ENCODE results near the gene C10orf62. TPM values are rescaled to one million over a fixed set of nuclear protein-coding genes. Genes with fewer than 3 reads are reported as not detected.

C10orf62 gene, protein sequence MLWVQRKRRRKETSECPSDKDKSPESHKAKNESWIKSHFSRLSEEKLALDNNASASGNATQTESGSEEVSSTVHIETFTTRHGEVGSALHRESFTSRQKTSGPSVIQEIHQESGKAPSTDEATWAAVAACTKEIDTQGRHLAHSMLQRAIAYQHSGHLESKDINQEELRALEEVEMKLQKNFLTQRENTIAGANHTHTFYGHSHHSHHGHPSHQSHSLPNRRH
- not detected for total RNA-seq

- 56% methylated on average over 2 of the region's 3 CpGs; no CpG with 5 or more reads in 1 of the 2 donors for WGBS, 2 donors (ENCODE audit: low coverage in 1 of 2)
- DNase-seq, result no peak
- Histone ChIP-seq H3K36me3 (no peaks in the 10 kb centered on the region), H3K4me3 (no peak within 1 kb of the TSS), H3K9me3 (no peaks in the 10 kb centered on the region), H3K4me1 (no peaks in the 10 kb centered on the region), H3K27me3 (no peaks in the 10 kb centered on the region), H3K27ac (no peak within 1 kb of the TSS)
- no peak for TF ChIP-seq CTCF (IDR thresholded peaks at IDR 0.05)
- TF ChIP-seq POLR2AphosphoS5 (IDR thresholded peaks at IDR 0.05), result no peak
- no peak for TF ChIP-seq EP300 (IDR thresholded peaks at IDR 0.05; ENCODE audit: low read depth)
- TF ChIP-seq POLR2A (IDR thresholded peaks at IDR 0.05), result no peak
- in situ Hi-C loops (cut with MboI; ENCODE audit: low pct_ligation_motif_present in 1 of 4, low pct_unique_long_range_greater_than_20kb in 1 of 4, low sequenced_read_pairs in 3 of 4) (no loop called here), intact Hi-C loops (cut with DNase I; ENCODE audit: low total_unique reads) (no loop called here)
These were observed at the start of gene C10orf62 for GRCh38 chr10:97589479-97589878. Gene C10orf62, plus strand, starts transcription at chr10:97589721. Its CDS starts 177 bp downstream, at chr10:97589898.

DNA sequence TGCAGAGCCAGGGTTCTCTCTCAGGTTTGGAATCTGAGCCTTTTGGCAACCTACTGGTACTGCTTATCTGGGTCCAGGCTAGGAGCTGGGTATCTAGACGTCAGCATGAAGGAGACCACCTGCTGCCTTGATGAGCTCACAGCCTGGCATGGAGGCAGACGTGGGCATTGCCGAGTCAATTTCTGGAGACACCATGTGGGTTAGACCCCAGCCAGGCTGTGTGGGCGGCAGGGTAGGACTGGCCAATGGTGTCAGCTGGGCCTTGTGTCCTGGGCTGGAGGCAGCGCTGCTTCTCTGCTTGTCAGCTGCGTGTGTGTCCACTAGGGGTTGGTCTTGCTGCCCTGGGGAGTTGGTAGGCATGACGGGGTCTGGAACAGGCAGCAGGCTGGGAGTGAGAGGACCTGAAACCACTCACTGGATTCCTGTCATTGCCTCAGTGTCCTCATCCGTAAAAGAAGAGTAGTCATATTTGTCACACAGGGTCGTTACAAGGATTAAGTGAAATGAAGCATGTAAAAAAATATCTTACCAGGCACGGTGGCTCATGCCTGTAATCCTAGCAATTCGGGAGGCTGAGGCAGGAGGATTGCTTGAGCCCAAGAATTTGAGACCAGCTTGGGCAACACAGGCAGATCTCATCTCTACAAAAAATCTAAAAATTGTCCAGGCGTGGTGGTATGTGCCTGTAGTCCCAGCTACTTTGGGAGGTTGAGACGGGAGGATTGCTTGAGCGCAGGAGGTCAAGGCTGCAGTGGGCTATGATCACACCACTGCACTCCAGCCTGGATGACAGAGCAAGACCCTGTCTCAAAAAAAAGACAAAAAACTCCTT, 48.6 kb upstream of the C10orf62 start:
- no peak for TF ChIP-seq EP300 (IDR thresholded peaks at IDR 0.05; ENCODE audit: low read depth)
- TF ChIP-seq POLR2AphosphoS5 (IDR thresholded peaks at IDR 0.05), result no peak
- no peak for TF ChIP-seq CTCF (IDR thresholded peaks at IDR 0.05)
- TF ChIP-seq POLR2A (IDR thresholded peaks at IDR 0.05), result no peak
- 82 to 98% methylated on average over 6 to 13 of the region's 14 CpGs for WGBS, 2 donors (ENCODE audit: low coverage in 1 of 2)
- no peak for DNase-seq
- no peaks in the 10 kb centered on the region for H3K36me3 ChIP-seq
- H3K9me3 ChIP-seq, result no peaks in the 10 kb centered on the region
- H3K4me1 ChIP-seq, result peaks cover 6 to 22% (median 14%) of the 10 kb centered on the region in 4 donors
- peak overlapping the region in 2 of 4 donors; percentile 8 to 83 for H3K27ac ChIP-seq
- in situ Hi-C loops (cut with MboI; ENCODE audit: low pct_ligation_motif_present in 1 of 4, low pct_unique_long_range_greater_than_20kb in 1 of 4, low sequenced_read_pairs in 3 of 4) (no loop called here), intact Hi-C loops (cut with DNase I; ENCODE audit: low total_unique reads) (no loop called here)
- H3K27me3 ChIP-seq, result no peaks in the 10 kb centered on the region
- no peak overlapping the region for H3K4me3 ChIP-seq

DNA sequence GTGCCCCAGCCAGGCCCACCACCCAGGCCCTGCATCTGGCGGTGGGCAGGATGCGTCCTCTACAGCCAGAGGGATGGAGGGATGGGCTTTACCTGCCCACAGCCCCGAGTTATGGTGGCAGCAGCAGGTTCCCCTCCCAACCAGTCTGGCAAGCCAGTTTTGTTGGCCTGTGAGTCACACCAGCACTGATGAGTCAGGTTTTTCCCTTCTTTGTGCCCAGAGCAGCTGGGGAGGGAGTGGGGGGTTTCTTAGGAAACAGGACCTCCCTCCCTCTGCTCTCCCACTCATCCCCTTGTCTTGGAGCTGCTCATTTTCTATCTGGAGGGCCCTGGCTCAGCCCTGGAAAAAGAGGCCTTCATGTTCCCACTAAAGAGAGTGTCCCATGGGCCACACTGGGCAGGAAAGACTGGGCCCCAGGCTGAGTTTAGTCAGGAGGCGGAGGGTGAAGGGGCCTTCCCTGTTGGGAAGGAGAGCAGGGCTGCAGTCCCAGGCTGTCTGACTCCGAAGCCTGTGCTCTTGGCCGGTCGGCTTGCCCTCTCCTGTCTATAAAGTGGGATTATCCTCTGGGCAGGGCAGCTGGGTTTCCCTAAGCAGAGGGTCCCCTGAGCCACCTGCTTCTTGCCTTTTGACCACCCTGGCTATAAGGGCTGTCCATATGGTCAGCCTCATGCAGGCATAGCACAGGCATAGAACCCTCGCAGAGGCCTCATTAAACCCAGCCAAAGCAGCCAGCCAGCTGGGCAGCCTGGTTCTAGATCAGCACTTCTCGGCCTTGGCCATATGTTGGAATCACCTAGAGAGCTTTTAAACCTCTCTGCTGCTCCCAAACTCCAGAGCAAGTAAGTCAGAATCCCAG, 47.1 kb upstream of the C10orf62 start:
- DNase-seq, result peak; percentile 37
- H3K9me3 ChIP-seq, result no peaks in the 10 kb centered on the region
- no peaks in the 10 kb centered on the region for H3K36me3 ChIP-seq
- no peaks in the 10 kb centered on the region for H3K27me3 ChIP-seq
- in situ Hi-C loops (cut with MboI; ENCODE audit: low pct_ligation_motif_present in 1 of 4, low pct_unique_long_range_greater_than_20kb in 1 of 4, low sequenced_read_pairs in 3 of 4), result no loop called here
- intact Hi-C loops (cut with DNase I; ENCODE audit: low total_unique reads), result no loop called here
- peaks cover 6 to 22% (median 14%) of the 10 kb centered on the region in 4 donors for H3K4me1 ChIP-seq
- WGBS, 2 donors (ENCODE audit: low coverage in 1 of 2), result 70% methylated on average over 9 of the region's 9 CpGs; no CpG with 5 or more reads in 1 of the 2 donors
- TF ChIP-seq CTCF (IDR thresholded peaks at IDR 0.05) (no peak), POLR2AphosphoS5 (IDR thresholded peaks at IDR 0.05) (peak; percentile 31 to 45 (median 37))
- H3K27ac ChIP-seq, result peak overlapping the region; percentile 79 to 88 (median 82)
- no peak overlapping the region for H3K4me3 ChIP-seq

Data from transverse colon (tissue), 4 donors.